ENCODE results near the gene CSGALNACT2.
A peak's percentile ranks its signal among the peaks of the same experiment; 100 is the strongest.
"Not testable (repeated sequence)": the region's sequence is repeated elsewhere in the genome, so short reads cannot be mapped to it uniquely, and the experiment has no call there.

CSGALNACT2 gene, protein sequence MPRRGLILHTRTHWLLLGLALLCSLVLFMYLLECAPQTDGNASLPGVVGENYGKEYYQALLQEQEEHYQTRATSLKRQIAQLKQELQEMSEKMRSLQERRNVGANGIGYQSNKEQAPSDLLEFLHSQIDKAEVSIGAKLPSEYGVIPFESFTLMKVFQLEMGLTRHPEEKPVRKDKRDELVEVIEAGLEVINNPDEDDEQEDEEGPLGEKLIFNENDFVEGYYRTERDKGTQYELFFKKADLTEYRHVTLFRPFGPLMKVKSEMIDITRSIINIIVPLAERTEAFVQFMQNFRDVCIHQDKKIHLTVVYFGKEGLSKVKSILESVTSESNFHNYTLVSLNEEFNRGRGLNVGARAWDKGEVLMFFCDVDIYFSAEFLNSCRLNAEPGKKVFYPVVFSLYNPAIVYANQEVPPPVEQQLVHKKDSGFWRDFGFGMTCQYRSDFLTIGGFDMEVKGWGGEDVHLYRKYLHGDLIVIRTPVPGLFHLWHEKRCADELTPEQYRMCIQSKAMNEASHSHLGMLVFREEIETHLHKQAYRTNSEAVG

GRCh38 chr10:43138021-43138756, at the start of gene CSGALNACT2:
CSGALNACT2 (plus strand) TSS chr10:43138445; CDS start chr10:43155150, 16,705 bp downstream.
- peak; percentile 82 for DNase-seq (ENCODE audit: low read depth)

- DNase-seq (ENCODE audit: low read depth) = no peak
Observed at GRCh38 chr10:43089519-43089918, 48.7 kb upstream of the CSGALNACT2 start.

GRCh38 chr10:43090188-43090587, 48.1 kb upstream of the CSGALNACT2 start:
- DNase-seq (ENCODE audit: low read depth) = no peak

- DNase-seq (ENCODE audit: low read depth) = no peak
Observed at GRCh38 chr10:43090664-43091063, 47.6 kb upstream of the CSGALNACT2 start.

- DNase-seq (ENCODE audit: low read depth) = no peak
Observed at GRCh38 chr10:43091846-43092245, 46.4 kb upstream of the CSGALNACT2 start.

DNA sequence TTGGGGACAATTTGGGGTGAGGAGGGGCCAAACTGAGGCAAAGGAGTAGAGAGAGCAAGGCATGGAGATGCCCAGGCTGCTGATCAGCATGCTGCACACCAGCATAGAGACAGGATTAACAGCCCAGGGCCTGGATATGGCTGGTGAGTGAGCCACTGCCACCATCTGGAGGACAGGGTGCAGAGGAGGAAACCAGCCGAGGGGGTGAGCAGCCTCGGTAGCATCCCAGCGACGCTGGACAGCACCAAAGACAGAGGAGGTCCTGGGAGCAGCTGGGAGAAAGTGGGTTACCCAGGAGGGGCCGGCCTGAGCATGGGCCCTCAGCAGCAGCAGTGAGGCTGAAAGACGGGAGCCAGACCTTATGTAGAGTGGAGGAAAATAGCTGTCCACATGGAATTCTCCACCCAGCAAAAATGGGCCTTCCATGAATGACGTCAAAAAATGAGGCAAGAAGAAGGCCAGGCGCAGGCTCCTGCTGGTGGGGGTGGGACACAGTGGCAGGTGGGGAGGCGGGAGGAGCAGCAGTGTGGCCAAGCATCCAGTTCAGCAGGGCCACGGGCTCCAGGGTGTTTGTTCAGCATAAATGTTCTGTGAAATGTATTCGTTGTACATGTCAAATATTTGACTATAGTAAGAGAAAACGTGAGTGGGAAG, 44.7 kb upstream of the CSGALNACT2 start:
- DNase-seq (ENCODE audit: low read depth) = no peak

- DNase-seq (ENCODE audit: low read depth) = no peak
Observed at GRCh38 chr10:43094085-43094484, 44.2 kb upstream of the CSGALNACT2 start.

DNA sequence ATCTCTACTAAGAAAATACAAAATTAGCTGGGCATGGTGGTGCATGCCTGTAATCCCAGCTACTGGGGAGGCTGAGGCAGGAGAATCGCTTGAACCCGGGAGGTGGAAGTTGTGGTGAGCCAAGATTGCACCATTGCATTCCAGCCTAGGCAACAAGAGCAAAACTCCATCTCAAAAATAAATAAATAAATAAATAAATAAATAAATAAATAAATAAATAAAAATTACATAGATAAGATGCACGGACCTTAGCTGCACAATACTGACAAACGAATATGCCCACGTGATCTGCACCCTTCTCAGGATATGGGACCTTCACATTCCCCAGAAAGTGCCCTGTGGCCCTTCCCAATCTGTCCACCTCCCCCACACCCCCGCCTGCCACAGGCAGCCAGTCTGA, 38.9 kb upstream of the CSGALNACT2 start:
- DNase-seq (ENCODE audit: low read depth) = not testable (repeated sequence)

GRCh38 chr10:43099928-43100327, 38.3 kb upstream of the CSGALNACT2 start:
- no peak for DNase-seq (ENCODE audit: low read depth)

DNA sequence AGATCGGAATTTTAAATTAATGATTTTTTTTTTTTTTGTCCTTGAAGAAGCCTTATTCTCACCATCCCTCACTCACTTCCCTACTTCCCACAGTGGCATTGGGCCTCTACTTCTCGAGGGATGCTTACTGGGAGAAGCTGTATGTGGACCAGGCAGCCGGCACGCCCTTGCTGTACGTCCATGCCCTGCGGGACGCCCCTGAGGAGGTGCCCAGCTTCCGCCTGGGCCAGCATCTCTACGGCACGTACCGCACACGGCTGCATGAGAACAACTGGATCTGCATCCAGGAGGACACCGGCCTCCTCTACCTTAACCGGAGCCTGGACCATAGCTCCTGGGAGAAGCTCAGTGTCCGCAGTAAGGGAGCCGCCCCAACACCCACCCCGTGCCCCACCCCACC, 37.9 kb upstream of the CSGALNACT2 start:
- no peak for DNase-seq (ENCODE audit: low read depth)

- DNase-seq (ENCODE audit: low read depth) = no peak
Observed at GRCh38 chr10:43102063-43102828, 36.0 kb upstream of the CSGALNACT2 start.

DNA sequence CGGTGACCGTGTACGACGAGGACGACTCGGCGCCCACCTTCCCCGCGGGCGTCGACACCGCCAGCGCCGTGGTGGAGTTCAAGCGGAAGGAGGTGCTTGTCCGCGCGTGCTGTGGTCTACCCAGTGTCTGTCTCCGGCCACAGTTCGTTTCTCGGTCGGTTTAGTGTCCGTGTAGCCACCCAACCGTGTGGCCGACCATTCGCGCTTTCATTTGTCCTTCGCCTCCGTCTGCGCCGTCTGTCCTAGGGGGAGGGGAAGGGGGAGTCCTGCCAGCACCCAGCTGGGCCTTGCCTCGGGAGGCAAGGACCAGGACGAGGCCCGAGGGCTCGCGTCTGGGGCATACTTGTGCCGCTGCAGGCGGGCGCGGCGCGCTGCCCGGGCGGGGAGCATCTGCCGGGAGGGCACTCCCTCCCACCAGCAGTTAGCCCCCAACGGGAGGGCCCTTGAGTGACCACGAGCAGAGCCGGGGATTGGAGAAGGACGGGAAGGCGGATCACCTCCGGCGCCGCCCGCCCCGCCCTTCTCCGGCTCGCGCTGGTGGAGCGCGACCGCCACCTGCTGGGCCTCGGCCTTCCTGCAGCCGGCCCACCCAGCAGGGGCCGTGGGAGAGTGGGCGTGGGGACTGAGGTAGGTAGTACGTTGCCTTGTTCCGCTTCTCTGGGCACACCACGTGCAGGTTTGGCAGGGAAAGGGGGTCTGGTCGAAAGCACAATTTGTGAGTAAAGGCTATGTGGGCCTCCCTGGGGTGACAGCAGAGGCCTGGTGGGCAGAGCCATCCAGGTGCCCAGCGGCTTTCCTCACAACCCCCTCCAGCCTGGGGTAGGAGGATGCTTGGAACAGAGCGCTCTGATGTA, 32.9 kb upstream of the CSGALNACT2 start:
- peak; percentile 75 for DNase-seq (ENCODE audit: low read depth)

GRCh38 chr10:43105956-43106229, 32.4 kb upstream of the CSGALNACT2 start:
- DNase-seq (ENCODE audit: low read depth) = no peak

GRCh38 chr10:43106256-43107091, 31.8 kb upstream of the CSGALNACT2 start:
- DNase-seq (ENCODE audit: low read depth) = no peak

- DNase-seq (ENCODE audit: low read depth) = no peak
Observed at GRCh38 chr10:43108951-43109350, 29.3 kb upstream of the CSGALNACT2 start.

DNA sequence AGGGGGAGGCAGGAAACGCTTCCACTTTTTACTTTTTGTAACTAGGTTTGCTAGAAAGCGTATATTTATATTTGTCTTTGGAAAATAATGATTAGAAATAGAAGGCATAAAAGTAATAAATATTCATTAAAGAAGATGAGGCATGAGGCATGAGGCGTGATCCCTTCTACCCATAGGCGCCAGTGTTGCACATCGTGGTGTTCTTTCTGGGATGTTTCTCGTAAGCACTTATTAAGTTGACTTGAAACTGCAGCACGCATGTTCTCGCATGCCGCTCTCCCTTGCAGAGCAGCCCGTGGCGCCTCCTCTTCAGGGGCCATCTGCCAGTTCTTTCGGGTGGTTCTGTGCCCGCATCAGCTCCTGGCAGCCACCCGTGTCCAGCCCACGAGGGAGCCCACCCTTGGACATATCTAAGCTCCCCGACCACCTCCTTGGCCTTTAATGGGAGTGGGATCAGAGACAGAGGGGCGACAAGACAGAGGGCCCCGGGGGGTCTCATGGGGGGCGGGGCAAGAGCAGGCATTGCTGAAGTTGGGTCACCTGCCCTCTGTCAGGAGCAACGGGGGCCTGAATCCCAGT, 28.5 kb upstream of the CSGALNACT2 start:
- DNase-seq (ENCODE audit: low read depth) = no peak

GRCh38 chr10:43110338-43111071, 27.7 kb upstream of the CSGALNACT2 start:
- DNase-seq (ENCODE audit: low read depth) = no peak

DNA sequence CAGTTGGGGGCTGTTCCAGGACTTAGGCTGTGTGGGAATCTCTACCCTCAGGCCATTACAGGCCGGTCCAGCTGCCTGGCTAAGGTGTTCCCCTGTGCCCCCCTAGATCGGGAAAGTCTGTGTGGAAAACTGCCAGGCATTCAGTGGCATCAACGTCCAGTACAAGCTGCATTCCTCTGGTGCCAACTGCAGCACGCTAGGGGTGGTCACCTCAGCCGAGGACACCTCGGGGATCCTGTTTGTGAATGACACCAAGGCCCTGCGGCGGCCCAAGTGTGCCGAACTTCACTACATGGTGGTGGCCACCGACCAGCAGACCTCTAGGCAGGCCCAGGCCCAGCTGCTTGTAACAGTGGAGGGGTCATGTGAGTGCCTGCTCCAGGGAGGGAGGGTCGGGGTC, 27.1 kb upstream of the CSGALNACT2 start:
- DNase-seq (ENCODE audit: low read depth) = no peak
